HFFc6 (cell line): ENCODE measurements around the gene LINC00305. TPM values are rescaled to one million over a fixed set of nuclear protein-coding genes. Genes with fewer than 3 reads are reported as not detected.

ENCODE experiments used
- DNase-seq: peaks from one replicate; pipeline ENCODE4 v3.0.0-alpha.2; 2018
- H3K27ac Mint-ChIP-seq: 2 replicates; pipeline ENCODE4 v1.8.0; 2020; ENCODE audit warnings: mild to moderate bottlenecking, mixed read lengths
- H3K27me3 Mint-ChIP-seq: 2 replicates; pipeline ENCODE4 v1.8.0; 2021; ENCODE audit warnings: mild to moderate bottlenecking, moderate library complexity, mixed read lengths; ENCODE audit not compliant: insufficient read depth
- H3K36me3 Mint-ChIP-seq: 2 replicates; pipeline ENCODE4 v1.8.0; 2021; ENCODE audit warnings: low read depth, mixed read lengths
- H3K4me1 Mint-ChIP-seq: 2 replicates; pipeline ENCODE4 v1.8.0; 2020; ENCODE audit warnings: low read depth, mixed read lengths
- H3K4me3 Mint-ChIP-seq: 2 replicates; pipeline ENCODE4 v1.8.0; 2020; ENCODE audit warnings: mild to moderate bottlenecking, moderate library complexity, mixed read lengths
- H3K9me3 Mint-ChIP-seq: 2 replicates; pipeline ENCODE4 v1.8.0; 2020; ENCODE audit warnings: mild to moderate bottlenecking, mixed read lengths
- CTCF ChIP-seq: fragments of 200-600 bp; sonication (generic); IDR thresholded peaks from 2 replicates; pipeline ENCODE4 v1.5.0; 2021; ENCODE audit warnings: antibody characterized with exemption, mild to moderate bottlenecking
- long read RNA-seq: library from polyadenylated mRNA; unstranded; transcript quantifications from one replicate; pipeline ENCODE4 v2.0.0, GENCODE V29; 2019
- total RNA-seq, 6 experiments: library from RNA; stranded (reverse); fragmentation: NEBNext Ultra II Directional; extraction: Animal tissue kit (Norgen Biotek cat#: 25700); gene quantifications; 2 replicates in 1 of 6; 3 replicates in 5 of 6; pipeline ENCODE4 v1.2.3, GENCODE V29; 2021

The LINC00305 gene
- total RNA-seq: not detected
- long read RNA-seq: 0 reads

GRCh38 chr18:64148988-64149387 is at the start of gene LINC00305:
TSS of gene LINC00305 (minus strand) at chr18:64149088.
- Mint-ChIP-seq H3K9me3 (peaks cover 21% of the 10 kb centered on the region), H3K27me3 (no peaks in the 10 kb centered on the region), H3K4me3 (no peak within 1 kb of the TSS), H3K4me1 (no peaks in the 10 kb centered on the region), H3K27ac (no peak within 1 kb of the TSS), H3K36me3 (no peaks in the 10 kb centered on the region)
- no peak for TF ChIP-seq CTCF
- no peak for DNase-seq

- peaks cover 47% of the 10 kb centered on the region for H3K9me3 Mint-ChIP-seq
- no peak overlapping the region for H3K27ac Mint-ChIP-seq
- no peaks in the 10 kb centered on the region; the same call in 1 of the 2 replicates for H3K36me3 Mint-ChIP-seq
- H3K27me3 Mint-ChIP-seq: no peaks in the 10 kb centered on the region; the same call in 1 of the 2 replicates
- TF ChIP-seq CTCF: no peak
- no peaks in the 10 kb centered on the region for H3K4me1 Mint-ChIP-seq
- DNase-seq: no peak
- H3K4me3 Mint-ChIP-seq: no peak overlapping the region
Measured at GRCh38 chr18:64191069-64191468, 42.2 kb upstream of the LINC00305 start.

- no peak for DNase-seq
- Mint-ChIP-seq H3K27ac (no peak overlapping the region), H3K27me3 (no peaks in the 10 kb centered on the region), H3K9me3 (peaks cover 51% of the 10 kb centered on the region), H3K4me1 (no peaks in the 10 kb centered on the region), H3K36me3 (no peaks in the 10 kb centered on the region), H3K4me3 (no peak overlapping the region)
- TF ChIP-seq CTCF: no peak
Measured at GRCh38 chr18:64185987-64186386, 37.1 kb upstream of the LINC00305 start.

- DNase-seq: no peak
- no peak for TF ChIP-seq CTCF
- no peaks in the 10 kb centered on the region for H3K4me1 Mint-ChIP-seq
- H3K9me3 Mint-ChIP-seq: peaks cover 44% of the 10 kb centered on the region
- H3K36me3 Mint-ChIP-seq: no peaks in the 10 kb centered on the region
- no peak overlapping the region for H3K4me3 Mint-ChIP-seq
- H3K27me3 Mint-ChIP-seq: no peaks in the 10 kb centered on the region
- no peak overlapping the region for H3K27ac Mint-ChIP-seq
Measured at GRCh38 chr18:64183665-64184064, 34.8 kb upstream of the LINC00305 start.

GRCh38 chr18:64180617-64181016 is 31.7 kb upstream of the LINC00305 start:
- Mint-ChIP-seq H3K36me3 (no peaks in the 10 kb centered on the region), H3K9me3 (peaks cover 38% of the 10 kb centered on the region), H3K4me3 (no peak overlapping the region), H3K27ac (no peak overlapping the region), H3K4me1 (no peaks in the 10 kb centered on the region), H3K27me3 (no peaks in the 10 kb centered on the region)
- DNase-seq: no peak
- TF ChIP-seq CTCF: no peak

- no peak for TF ChIP-seq CTCF
- no peak overlapping the region for H3K27ac Mint-ChIP-seq
- DNase-seq: no peak
- H3K36me3 Mint-ChIP-seq: no peaks in the 10 kb centered on the region
- no peaks in the 10 kb centered on the region for H3K4me1 Mint-ChIP-seq
- no peaks in the 10 kb centered on the region for H3K27me3 Mint-ChIP-seq
- H3K4me3 Mint-ChIP-seq: no peak overlapping the region
- H3K9me3 Mint-ChIP-seq: peaks cover 37% of the 10 kb centered on the region
Measured at GRCh38 chr18:64180171-64180570, 31.3 kb upstream of the LINC00305 start.
